ENCODE results near the gene EEF1AKMT2.

The EEF1AKMT2 gene

GRCh38 chr10:124711145-124711544 is 80.5 kb downstream of the EEF1AKMT2 start:
- DNase-seq (ENCODE audit: low read depth, low spot score) = no peak
- Histone ChIP-seq H3K9ac (ENCODE audit: insufficient read length, low read depth) (no peak overlapping the region), H3K4me3 (ENCODE audit: insufficient read length, low read depth) (no peak overlapping the region), H3K4me1 (ENCODE audit: insufficient read depth, insufficient read length) (peaks cover 12% of the 10 kb centered on the region), H3K27me3 (ENCODE audit: insufficient read depth, insufficient read length) (no peaks in the 10 kb centered on the region), H3K9me3 (ENCODE audit: insufficient read depth, low read length) (no peaks in the 10 kb centered on the region), H3K36me3 (ENCODE audit: insufficient read depth, insufficient read length, low read length) (peaks cover 7% of the 10 kb centered on the region)
- no peak for TF ChIP-seq ZNF274 (IDR thresholded peaks at IDR 0.05; ENCODE audit: low read depth, low read length)
- no peak for TF ChIP-seq YY1 (IDR thresholded peaks at IDR 0.05; ENCODE audit: insufficient read depth, insufficient read length)
- TF ChIP-seq SUZ12 (IDR thresholded peaks at IDR 0.05; ENCODE audit: extremely low read depth, insufficient read depth, insufficient read length) = no peak

GRCh38 chr10:124710266-124710881 is 81.3 kb downstream of the EEF1AKMT2 start:
- peaks cover 14% of the 10 kb centered on the region for H3K36me3 ChIP-seq (ENCODE audit: insufficient read depth, insufficient read length, low read length)
- H3K9me3 ChIP-seq (ENCODE audit: insufficient read depth, low read length) = no peaks in the 10 kb centered on the region
- no peak for DNase-seq (ENCODE audit: low read depth, low spot score)
- peaks cover 19% of the 10 kb centered on the region for H3K4me1 ChIP-seq (ENCODE audit: insufficient read depth, insufficient read length)
- no peaks in the 10 kb centered on the region for H3K27me3 ChIP-seq (ENCODE audit: insufficient read depth, insufficient read length)
- no peak for TF ChIP-seq YY1 (IDR thresholded peaks at IDR 0.05; ENCODE audit: insufficient read depth, insufficient read length)
- no peak for TF ChIP-seq ZNF274 (IDR thresholded peaks at IDR 0.05; ENCODE audit: low read depth, low read length)
- no peak for TF ChIP-seq SUZ12 (IDR thresholded peaks at IDR 0.05; ENCODE audit: extremely low read depth, insufficient read depth, insufficient read length)
- H3K4me3 ChIP-seq (ENCODE audit: insufficient read length, low read depth) = no peak overlapping the region
- H3K9ac ChIP-seq (ENCODE audit: insufficient read length, low read depth) = no peak overlapping the region

DNA sequence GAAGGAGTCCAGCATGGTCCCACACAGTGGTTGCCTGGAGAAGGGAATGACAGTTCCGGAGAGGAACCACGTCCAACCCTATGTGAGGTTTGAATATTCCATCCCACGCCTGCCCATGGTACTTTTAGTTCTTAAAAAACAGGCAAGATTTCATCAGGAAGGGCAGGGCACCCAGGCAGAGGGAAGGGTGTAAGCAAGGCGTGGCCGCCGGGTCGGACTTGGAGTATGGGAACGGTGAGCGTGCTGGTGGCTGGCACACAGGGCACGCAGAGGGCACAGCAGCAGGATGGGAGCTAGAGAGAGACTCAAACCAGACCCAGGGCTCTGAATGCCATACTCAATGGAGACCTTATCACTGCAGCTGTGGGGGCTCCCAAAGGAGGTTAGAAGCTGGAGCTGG is 81.8 kb downstream of the EEF1AKMT2 start:
- TF ChIP-seq ZNF274 (IDR thresholded peaks at IDR 0.05; ENCODE audit: low read depth, low read length) (no peak), SUZ12 (IDR thresholded peaks at IDR 0.05; ENCODE audit: extremely low read depth, insufficient read depth, insufficient read length) (no peak), YY1 (IDR thresholded peaks at IDR 0.05; ENCODE audit: insufficient read depth, insufficient read length) (no peak)
- Histone ChIP-seq H3K9ac (ENCODE audit: insufficient read length, low read depth) (no peak overlapping the region), H3K36me3 (ENCODE audit: insufficient read depth, insufficient read length, low read length) (peaks cover 17% of the 10 kb centered on the region), H3K4me3 (ENCODE audit: insufficient read length, low read depth) (no peak overlapping the region), H3K4me1 (ENCODE audit: insufficient read depth, insufficient read length) (peaks cover 23% of the 10 kb centered on the region), H3K27me3 (ENCODE audit: insufficient read depth, insufficient read length) (no peaks in the 10 kb centered on the region), H3K9me3 (ENCODE audit: insufficient read depth, low read length) (no peaks in the 10 kb centered on the region)
- no peak for DNase-seq (ENCODE audit: low read depth, low spot score)

- TF ChIP-seq ZNF274 (IDR thresholded peaks at IDR 0.05; ENCODE audit: low read depth, low read length) (no peak), SUZ12 (IDR thresholded peaks at IDR 0.05; ENCODE audit: extremely low read depth, insufficient read depth, insufficient read length) (no peak), YY1 (IDR thresholded peaks at IDR 0.05; ENCODE audit: insufficient read depth, insufficient read length) (no peak)
- no peaks in the 10 kb centered on the region for H3K27me3 ChIP-seq (ENCODE audit: insufficient read depth, insufficient read length)
- H3K9me3 ChIP-seq (ENCODE audit: insufficient read depth, low read length) = no peaks in the 10 kb centered on the region
- peaks cover 25% of the 10 kb centered on the region for H3K36me3 ChIP-seq (ENCODE audit: insufficient read depth, insufficient read length, low read length)
- H3K9ac ChIP-seq (ENCODE audit: insufficient read length, low read depth) = no peak overlapping the region
- no peak overlapping the region for H3K4me3 ChIP-seq (ENCODE audit: insufficient read length, low read depth)
- H3K4me1 ChIP-seq (ENCODE audit: insufficient read depth, insufficient read length) = peaks cover 28% of the 10 kb centered on the region
- DNase-seq (ENCODE audit: low read depth, low spot score) = peak; percentile 18
These were observed 82.7 kb downstream of the EEF1AKMT2 start for GRCh38 chr10:124708922-124709520.

DNA sequence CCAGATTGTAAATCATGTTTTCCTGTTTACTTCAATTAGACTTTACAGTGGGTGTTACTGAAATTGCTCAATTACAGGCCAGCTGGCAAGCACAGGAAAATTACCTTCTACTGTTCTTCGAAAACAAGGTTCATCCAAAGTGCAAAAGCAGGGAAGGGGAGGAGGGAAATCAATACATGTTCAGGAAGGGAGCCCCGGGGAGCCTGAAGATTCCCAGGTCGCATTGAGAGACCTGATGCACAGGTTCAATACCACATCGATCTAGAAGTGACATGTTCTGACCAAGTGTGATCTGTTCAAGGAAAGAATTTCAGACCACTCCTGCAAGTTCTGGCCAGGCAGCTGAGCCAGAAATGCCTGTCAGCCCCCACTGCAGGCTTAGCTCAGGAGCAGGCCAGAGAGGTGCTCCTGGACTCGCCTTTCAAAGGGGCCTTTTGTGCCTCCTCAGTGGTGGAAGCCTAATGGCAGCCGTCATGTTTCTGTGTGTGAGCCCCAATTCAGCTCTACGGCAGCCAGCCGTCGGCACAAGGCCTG is 83.4 kb downstream of the EEF1AKMT2 start:
- Histone ChIP-seq H3K4me3 (ENCODE audit: insufficient read length, low read depth) (no peak overlapping the region), H3K27me3 (ENCODE audit: insufficient read depth, insufficient read length) (no peaks in the 10 kb centered on the region), H3K36me3 (ENCODE audit: insufficient read depth, insufficient read length, low read length) (peaks cover 30% of the 10 kb centered on the region), H3K4me1 (ENCODE audit: insufficient read depth, insufficient read length) (peaks cover 28% of the 10 kb centered on the region), H3K9me3 (ENCODE audit: insufficient read depth, low read length) (no peaks in the 10 kb centered on the region), H3K9ac (ENCODE audit: insufficient read length, low read depth) (no peak overlapping the region)
- no peak for TF ChIP-seq ZNF274 (IDR thresholded peaks at IDR 0.05; ENCODE audit: low read depth, low read length)
- no peak for TF ChIP-seq YY1 (IDR thresholded peaks at IDR 0.05; ENCODE audit: insufficient read depth, insufficient read length)
- no peak for TF ChIP-seq SUZ12 (IDR thresholded peaks at IDR 0.05; ENCODE audit: extremely low read depth, insufficient read depth, insufficient read length)
- no peak for DNase-seq (ENCODE audit: low read depth, low spot score)

Measured in NT2/D1 (cell line).